Uterus (tissue), 4 donors: ENCODE measurements around the gene NT5E. TPM values are rescaled to one million over a fixed set of nuclear protein-coding genes. Genes with fewer than 3 reads are reported as not detected.

Experiments
- DNase-seq, 2 donors: peaks; one replicate each; pipeline ENCODE4 v3.0.0-alpha.2; 2019 to 2020
- H3K27ac ChIP-seq, 2 donors: fragments of 200-600 bp; sonication (generic); 1 replicate in 1 of 2; 2 replicates in 1 of 2; pipeline ENCODE4 v1.5.1; 2016 to 2018
- H3K27me3 ChIP-seq, 2 donors: fragments of 200-600 bp; sonication (generic); one replicate each; pipeline ENCODE4 v1.5.1; 2018 to 2019; ENCODE audit warnings: control low read depth in 1 of 2
- H3K36me3 ChIP-seq, 2 donors: fragments of 200-600 bp; sonication (generic); one replicate each; pipeline ENCODE4 v1.5.1; 2019; ENCODE audit warnings: control low read depth in 1 of 2
- H3K4me1 ChIP-seq, 2 donors: fragments of 200-600 bp; sonication (generic); one replicate each; pipeline ENCODE4 v1.5.1; 2018 to 2019; ENCODE audit warnings: control low read depth in 1 of 2
- H3K4me3 ChIP-seq, 2 donors: fragments of 200-600 bp; sonication (generic); 1 replicate in 1 of 2; 2 replicates in 1 of 2; pipeline ENCODE4 v1.5.1; 2018 to 2019; ENCODE audit warnings: mild to moderate bottlenecking in 1 of 2
- H3K9me3 ChIP-seq, 2 donors: fragments of 200-600 bp; sonication (generic); one replicate each; pipeline ENCODE4 v1.5.1; 2019; ENCODE audit warnings: control low read depth in 1 of 2
- POLR2A ChIP-seq, 2 donors: fragments of 450-650 bp; IDR thresholded peaks; one replicate each; pipeline ENCODE4 v1.6.1; 2016; ENCODE audit warnings: antibody characterized with exemption in 2 of 2, mild to moderate bottlenecking in 1 of 2, moderate library complexity in 1 of 2
- intact Hi-C: fragments of 100-400 bp; cut with DNase I; formaldehyde crosslinking; loops from one replicate; pipeline ENCODE4 v1.15.1; 2023; ENCODE audit warnings: low total_unique reads
- total RNA-seq, 4 donors: library from RNA; depleted of rRNA in 3 of 4; stranded (reverse); fragments of >200 nt in 3 of 4; gene quantifications; one replicate each; pipeline versions ENCODE4 v1.1.0 to v1.2.4, GENCODE V29; 2014 to 2023
- TF ChIP-seq, protein P1 (sequence below), 4 experiments: fragments of 200-600 bp in 2 of 4; fragments of 450-650 bp in 2 of 4; sonication (generic) in 2 of 4; IDR thresholded peaks; one replicate each; pipeline ENCODE4 v1.5.1; 2016 to 2019; ENCODE audit warnings: antibody characterized with exemption in 4 of 4, mild to moderate bottlenecking in 2 of 4, moderate library complexity in 1 of 4
- donor health status: DM: yes; HTN: yes; CAD: no.

The NT5E gene
- total RNA-seq, 4 donors from 2014 or later: 23.5 to 136 (median 65.4) TPM

DNA sequence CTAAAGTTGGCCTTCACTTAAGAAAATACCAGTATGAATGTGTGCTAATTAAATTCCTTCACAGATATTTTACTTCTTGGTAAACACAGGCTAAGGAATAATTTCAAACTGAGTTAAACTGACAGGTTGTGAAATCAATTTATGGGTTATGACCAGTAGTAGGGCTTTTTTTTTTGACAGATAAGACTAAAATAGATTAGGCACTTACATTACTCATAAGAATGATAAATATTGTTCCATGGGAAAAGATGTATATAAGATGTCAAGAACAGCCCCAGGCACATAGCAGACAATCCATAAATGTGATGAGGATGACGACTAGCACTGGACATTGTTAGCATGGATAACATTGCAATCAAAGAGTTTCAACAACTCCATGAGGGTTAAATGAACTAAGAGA is 22.9 kb downstream of the NT5E start:
- Histone ChIP-seq H3K27ac (no peak overlapping the region), H3K27me3 (no peaks in the 10 kb centered on the region), H3K4me3 (no peak overlapping the region), H3K9me3 (peaks cover 0 to 6% of the 10 kb centered on the region in 2 donors), H3K36me3 (no peaks in the 10 kb centered on the region), H3K4me1 (no peaks in the 10 kb centered on the region)
- intact Hi-C loops: no loop called here
- no peak for DNase-seq
- TF ChIP-seq POLR2A (IDR thresholded peaks at IDR 0.05): no peak
- TF ChIP-seq, protein P1, sequence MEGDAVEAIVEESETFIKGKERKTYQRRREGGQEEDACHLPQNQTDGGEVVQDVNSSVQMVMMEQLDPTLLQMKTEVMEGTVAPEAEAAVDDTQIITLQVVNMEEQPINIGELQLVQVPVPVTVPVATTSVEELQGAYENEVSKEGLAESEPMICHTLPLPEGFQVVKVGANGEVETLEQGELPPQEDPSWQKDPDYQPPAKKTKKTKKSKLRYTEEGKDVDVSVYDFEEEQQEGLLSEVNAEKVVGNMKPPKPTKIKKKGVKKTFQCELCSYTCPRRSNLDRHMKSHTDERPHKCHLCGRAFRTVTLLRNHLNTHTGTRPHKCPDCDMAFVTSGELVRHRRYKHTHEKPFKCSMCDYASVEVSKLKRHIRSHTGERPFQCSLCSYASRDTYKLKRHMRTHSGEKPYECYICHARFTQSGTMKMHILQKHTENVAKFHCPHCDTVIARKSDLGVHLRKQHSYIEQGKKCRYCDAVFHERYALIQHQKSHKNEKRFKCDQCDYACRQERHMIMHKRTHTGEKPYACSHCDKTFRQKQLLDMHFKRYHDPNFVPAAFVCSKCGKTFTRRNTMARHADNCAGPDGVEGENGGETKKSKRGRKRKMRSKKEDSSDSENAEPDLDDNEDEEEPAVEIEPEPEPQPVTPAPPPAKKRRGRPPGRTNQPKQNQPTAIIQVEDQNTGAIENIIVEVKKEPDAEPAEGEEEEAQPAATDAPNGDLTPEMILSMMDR (IDR thresholded peaks at IDR 0.05): no peak

DNA sequence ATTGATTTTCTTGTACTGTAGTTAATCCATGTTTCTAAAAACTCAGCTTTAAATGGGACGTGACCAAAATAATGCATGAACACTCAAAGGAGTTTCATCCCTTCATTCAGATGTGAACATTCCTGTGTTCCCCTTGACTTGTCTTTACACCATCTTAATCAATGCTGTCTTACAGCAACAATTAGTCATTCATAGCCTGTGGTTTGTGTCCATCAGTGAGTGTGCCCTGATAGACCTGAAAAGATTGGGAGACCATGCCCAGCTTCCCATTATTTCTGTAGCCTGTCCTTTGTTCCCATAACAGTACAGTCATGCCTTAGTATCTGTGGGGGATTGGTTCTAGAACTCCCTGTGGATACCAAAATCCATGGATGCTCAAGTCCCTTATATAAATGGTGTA is 23.9 kb downstream of the NT5E start:
- no peak overlapping the region for H3K27ac ChIP-seq

DNA sequence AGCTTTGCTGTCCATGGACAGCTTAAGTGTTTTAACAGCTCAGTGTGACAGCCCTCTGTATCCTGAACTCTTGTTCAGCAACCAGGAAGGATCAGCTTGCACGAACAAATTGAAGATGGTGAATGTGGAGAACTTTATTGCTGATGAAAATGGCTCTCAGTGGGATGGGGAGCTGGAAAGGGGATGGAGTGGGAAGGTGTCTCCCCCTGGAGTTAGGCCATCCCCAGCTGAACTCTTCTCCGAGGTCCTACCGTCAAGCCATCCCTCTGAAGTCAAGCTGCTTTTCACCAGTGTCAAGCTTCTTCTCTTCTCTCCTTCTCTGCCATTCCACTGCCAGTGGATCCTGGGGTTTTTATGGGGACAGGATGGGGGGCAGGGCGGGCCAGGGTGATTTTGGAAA is 26.6 kb downstream of the NT5E start:
- Histone ChIP-seq H3K27ac (no peak overlapping the region), H3K36me3 (no peaks in the 10 kb centered on the region), H3K4me1 (no peaks in the 10 kb centered on the region), H3K9me3 (peaks cover 0 to 6% of the 10 kb centered on the region in 2 donors), H3K4me3 (no peak overlapping the region), H3K27me3 (no peaks in the 10 kb centered on the region)
- no peak for TF ChIP-seq POLR2A (IDR thresholded peaks at IDR 0.05)
- TF ChIP-seq, protein P1 (IDR thresholded peaks at IDR 0.05): no peak
- intact Hi-C loops: no loop called here
- DNase-seq: no peak

More for the DNA sequence above, 23.9 kb downstream of the NT5E start:
- no peak for DNase-seq
- intact Hi-C loops: no loop called here
- no peak for TF ChIP-seq POLR2A (IDR thresholded peaks at IDR 0.05)
- TF ChIP-seq, protein P1 (IDR thresholded peaks at IDR 0.05): no peak
- H3K4me1 ChIP-seq: no peaks in the 10 kb centered on the region
- no peaks in the 10 kb centered on the region for H3K36me3 ChIP-seq
- H3K4me3 ChIP-seq: no peak overlapping the region
- no peaks in the 10 kb centered on the region for H3K27me3 ChIP-seq
- H3K9me3 ChIP-seq: peaks cover 0 to 6% of the 10 kb centered on the region in 2 donors

DNA sequence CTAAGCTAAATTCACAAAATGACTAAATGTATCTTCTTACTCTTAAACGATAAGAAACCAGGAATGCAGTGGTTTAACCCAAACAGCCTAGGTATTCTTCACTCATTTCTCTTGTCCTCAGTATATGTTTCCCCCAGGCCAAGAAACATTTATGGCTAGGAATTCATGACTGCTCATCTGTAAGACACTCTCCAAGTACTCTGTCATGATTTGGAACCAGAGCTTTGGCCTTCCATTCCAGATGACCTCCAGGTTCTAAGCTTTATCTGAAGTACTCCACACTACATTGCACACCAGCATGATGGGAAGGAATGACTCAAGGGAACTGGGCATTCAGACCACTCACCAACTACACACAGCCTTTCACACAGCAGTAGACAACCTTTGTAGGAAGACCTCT is 29.3 kb downstream of the NT5E start:
- intact Hi-C loops: no loop called here
- no peak for DNase-seq
- TF ChIP-seq, protein P1 (IDR thresholded peaks at IDR 0.05): no peak
- TF ChIP-seq POLR2A (IDR thresholded peaks at IDR 0.05): no peak
- Histone ChIP-seq H3K36me3 (no peaks in the 10 kb centered on the region), H3K4me3 (no peak overlapping the region), H3K27ac (no peak overlapping the region), H3K9me3 (peaks cover 0 to 6% of the 10 kb centered on the region in 2 donors), H3K27me3 (no peaks in the 10 kb centered on the region), H3K4me1 (peaks cover 0 to 7% of the 10 kb centered on the region in 2 donors)

DNA sequence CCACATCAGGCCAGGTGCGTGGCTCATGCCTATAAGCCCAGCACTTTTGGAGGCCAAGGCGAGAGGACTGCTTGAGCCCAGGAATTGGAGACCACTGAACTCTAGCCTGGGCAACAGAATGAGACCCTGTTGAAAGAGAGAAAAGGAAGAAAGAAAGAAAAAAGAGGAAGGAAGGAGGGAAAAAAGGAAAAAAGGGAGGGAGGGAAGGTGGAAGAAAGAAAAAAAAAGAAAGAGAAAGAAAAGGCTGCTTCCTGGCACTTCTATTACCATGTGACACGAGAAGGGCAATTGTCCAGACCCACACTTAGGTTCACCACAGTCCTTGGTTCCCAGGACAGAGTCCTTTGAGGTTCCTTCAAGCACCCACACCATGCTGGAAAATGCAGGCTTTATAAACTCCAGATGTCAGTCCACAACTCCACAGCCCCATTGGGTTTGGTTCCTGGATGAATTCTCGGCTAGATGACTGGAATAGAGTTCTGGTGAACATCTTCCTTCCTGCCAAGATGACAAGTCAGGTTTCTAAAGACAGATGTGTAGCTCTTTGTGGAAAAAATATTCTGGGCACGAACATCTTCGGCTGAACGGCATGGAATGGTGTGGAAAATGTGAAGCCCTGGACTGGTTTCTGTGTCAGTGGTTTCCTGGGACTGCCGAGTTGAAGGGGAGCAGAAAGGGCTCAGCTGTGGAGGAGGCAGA is 32.5 kb downstream of the NT5E start:
- intact Hi-C loops: loop anchor here (5.0 kb wide), 1 partner anchor 125 kb away; no protein-coding TSS in a partner anchor
- peak in 1 of 2 donors; percentile 37 for DNase-seq

More for the DNA sequence above, 32.5 kb downstream of the NT5E start:
- no peaks in the 10 kb centered on the region for H3K27me3 ChIP-seq
- TF ChIP-seq, protein P1 (IDR thresholded peaks at IDR 0.05): no peak
- TF ChIP-seq POLR2A (IDR thresholded peaks at IDR 0.05): no peak
- peaks cover 0 to 7% of the 10 kb centered on the region in 2 donors for H3K4me1 ChIP-seq
- H3K36me3 ChIP-seq: no peaks in the 10 kb centered on the region
- H3K9me3 ChIP-seq: no peaks in the 10 kb centered on the region
- peak overlapping the region; percentile 56 to 63 for H3K27ac ChIP-seq
- no peak overlapping the region for H3K4me3 ChIP-seq
